Lung (tissue), 12 donors: ENCODE results near the gene GNL3. TPM values are rescaled to one million over a fixed set of nuclear protein-coding genes. Genes with fewer than 3 reads are reported as not detected.
A peak's percentile ranks its signal among the peaks of the same experiment; 100 is the strongest.

Experiments
- ATAC-seq: fragments of 200-7000 bp; cut with Tn5 transposase; one replicate; pipeline ENCODE4 v1.9.1; 2020; ENCODE audit warnings: moderate number of reproducible peaks; ENCODE audit not compliant: insufficient read depth, low FRiP score
- DNase-seq, 3 donors: peaks; one replicate each; pipeline ENCODE4 v3.0.0-alpha.2; 2013 to 2017
- H3K27ac ChIP-seq, 2 donors: one replicate each; pipeline ENCODE4 v1.5.1; 2013; ENCODE audit warnings: mild to moderate bottlenecking in 2 of 2, moderate library complexity in 2 of 2, control low read depth in 1 of 2, inconsistent platforms in 1 of 2, low read depth in 1 of 2, low read length in 1 of 2
- H3K27me3 ChIP-seq, 3 donors: one replicate each; pipeline ENCODE4 v1.5.1; 2013; ENCODE audit warnings: low read length in 2 of 3; ENCODE audit not compliant: control insufficient read depth in 3 of 3, insufficient read depth in 3 of 3
- H3K36me3 ChIP-seq, 4 donors: one replicate each; pipeline ENCODE4 v1.5.1; 2013; ENCODE audit warnings: low read length in 4 of 4, mild to moderate bottlenecking in 1 of 4, moderate library complexity in 1 of 4; ENCODE audit not compliant: control insufficient read depth in 4 of 4, insufficient read depth in 4 of 4
- H3K4me1 ChIP-seq, 5 donors: one replicate each; pipeline ENCODE4 v1.5.1; 2013; ENCODE audit warnings: low read length in 5 of 5, mild to moderate bottlenecking in 2 of 5, moderate library complexity in 1 of 5; ENCODE audit not compliant: control insufficient read depth in 5 of 5, insufficient read depth in 5 of 5
- H3K4me3 ChIP-seq: one replicate; pipeline ENCODE4 v1.5.1; 2013; ENCODE audit warnings: mild to moderate bottlenecking, control low read depth, moderate library complexity
- H3K9ac ChIP-seq, 2 donors: one replicate each; pipeline ENCODE4 v1.5.1; 2013; ENCODE audit warnings: low read length in 2 of 2, control low read depth in 1 of 2; ENCODE audit not compliant: insufficient read depth in 1 of 2
- H3K9me3 ChIP-seq, 4 donors: one replicate each; pipeline ENCODE4 v1.5.1; 2013; ENCODE audit warnings: low read length in 3 of 4, mild to moderate bottlenecking in 1 of 4, moderate library complexity in 1 of 4; ENCODE audit not compliant: control insufficient read depth in 4 of 4, insufficient read depth in 3 of 4
- CTCF ChIP-seq: IDR thresholded peaks from 2 replicates; pipeline ENCODE4 v1.5.1; 2012; ENCODE audit warnings: mild to moderate bottlenecking; ENCODE audit errors: control extremely low read depth, extremely low read depth
- WGBS, 2 donors: extraction: QIAGEN DNeasy Blood & Tissue Kit; methylation state at CpG; one replicate each; pipeline ENCODE4 v1.1.7; 2013; 5-methylcytosine and 5-hydroxymethylcytosine counted together
- polyA plus RNA-seq, 2 donors: library from polyadenylated mRNA; stranded (reverse); fragments of 200-250 nt; gene quantifications; one replicate each; pipeline ENCODE4 v1.2.1, GENCODE V29; 2013
- total RNA-seq, 2 donors: library from RNA; depleted of rRNA in 1 of 2; stranded (reverse); fragments of >200 nt in 1 of 2; gene quantifications; one replicate each; pipeline ENCODE4 v1.2.1, GENCODE V29; 2014 to 2021
- donor health status: control.
- donor health status: control.
- donor health status: Bipolar disorder and iron deficiency.
- donor health status: healthy.
- donor health status: DM: yes; HTN: yes; CAD: no.

The GNL3 gene
- total and polyA plus RNA-seq, 4 donors = 57.5 to 84.6 (median 72.4) TPM

GRCh38 chr3:52681596-52681995 lies 4.2 kb upstream of the GNL3 start:
- no peak for TF ChIP-seq CTCF
- ATAC-seq = no peak
- Histone ChIP-seq H3K9ac (peak overlapping the region in 1 of 2 donors; percentile 19), H3K36me3 (peaks cover 12 to 36% (median 16%) of the 10 kb centered on the region in 4 donors), H3K27ac (no peak overlapping the region), H3K27me3 (no peaks in the 10 kb centered on the region), H3K4me3 (no peak overlapping the region), H3K9me3 (no peaks in the 10 kb centered on the region), H3K4me1 (peaks cover 2 to 24% (median 7%) of the 10 kb centered on the region in 5 donors)
- no peak for DNase-seq
- 51 to 65% methylated on average over 3 of the region's 3 CpGs for WGBS, 2 donors

- Histone ChIP-seq H3K36me3 (peaks cover 12 to 37% (median 16%) of the 10 kb centered on the region in 4 donors), H3K27me3 (no peaks in the 10 kb centered on the region), H3K9ac (peak overlapping the region in 1 of 2 donors; percentile 19), H3K9me3 (no peaks in the 10 kb centered on the region), H3K27ac (peak overlapping the region in 1 of 2 donors; percentile 77), H3K4me1 (peaks cover 2 to 29% (median 9%) of the 10 kb centered on the region in 5 donors), H3K4me3 (no peak overlapping the region)
- DNase-seq = peak; percentile 14 to 49 (median 39)
- no peak for ATAC-seq
- TF ChIP-seq CTCF = no peak
Observed at GRCh38 chr3:52682016-52682415, 3.8 kb upstream of the GNL3 start.

- peak in 1 of 3 donors; percentile 12 for DNase-seq
- no peak overlapping the region for H3K4me3 ChIP-seq
- H3K4me1 ChIP-seq = peaks cover 4 to 30% (median 9%) of the 10 kb centered on the region in 5 donors
- H3K27me3 ChIP-seq = no peaks in the 10 kb centered on the region
- ATAC-seq = no peak
- no peak overlapping the region for H3K9ac ChIP-seq
- peak overlapping the region in 1 of 2 donors; percentile 7 for H3K27ac ChIP-seq
- no peak for TF ChIP-seq CTCF
- H3K36me3 ChIP-seq = peaks cover 13 to 40% (median 18%) of the 10 kb centered on the region in 4 donors
- no peaks in the 10 kb centered on the region for H3K9me3 ChIP-seq
- 59 to 68% methylated on average over 6 of the region's 6 CpGs for WGBS, 2 donors
Observed at GRCh38 chr3:52683611-52684010, 2.2 kb upstream of the GNL3 start.

- H3K27me3 ChIP-seq = no peaks in the 10 kb centered on the region
- 55 to 71% methylated on average over 5 of the region's 5 CpGs for WGBS, 2 donors
- ATAC-seq = no peak
- no peak for DNase-seq
- H3K36me3 ChIP-seq = peaks cover 18 to 42% (median 20%) of the 10 kb centered on the region in 4 donors
- no peaks in the 10 kb centered on the region for H3K9me3 ChIP-seq
- no peak overlapping the region for H3K4me3 ChIP-seq
- no peak overlapping the region for H3K27ac ChIP-seq
- TF ChIP-seq CTCF = no peak
- peaks cover 4 to 30% (median 9%) of the 10 kb centered on the region in 5 donors for H3K4me1 ChIP-seq
- no peak overlapping the region for H3K9ac ChIP-seq
Observed at GRCh38 chr3:52684184-52684583, 1.6 kb upstream of the GNL3 start.
